Neural cell (in vitro differentiated cells): ENCODE data around the gene SERGEF.

ENCODE experiments used
- CTCF ChIP-seq: fragments of 450-650 bp; IDR thresholded peaks from 2 replicates; pipeline ENCODE4 v1.5.1; 2014; ENCODE audit warnings: antibody characterized with exemption, mild to moderate bottlenecking, moderate library complexity; ENCODE audit not compliant: poor library complexity, severe bottlenecking
- EP300 ChIP-seq: fragments of 450-650 bp; conservative IDR thresholded peaks from 2 replicates; pipeline ENCODE4 v1.6.1; 2014; ENCODE audit warnings: antibody characterized with exemption, mild to moderate bottlenecking, moderate library complexity; ENCODE audit not compliant: poor library complexity, severe bottlenecking
- EZH2 ChIP-seq: fragments of 200-600, 300-800 bp; shearing (Covaris generic), sonication (generic); IDR thresholded peaks from 2 replicates; pipeline ENCODE4 v1.6.1; 2014; ENCODE audit warnings: antibody characterized with exemption, low read length, borderline replicate concordance, mild to moderate bottlenecking; ENCODE audit not compliant: insufficient read depth, poor library complexity, severe bottlenecking
- MXI1 ChIP-seq: fragments of 450-650 bp; conservative IDR thresholded peaks from 2 replicates; pipeline ENCODE4 v1.6.1; 2014; ENCODE audit warnings: antibody characterized with exemption, mild to moderate bottlenecking; ENCODE audit not compliant: poor library complexity, severe bottlenecking
- POLR2AphosphoS5 ChIP-seq: IDR thresholded peaks from 2 replicates; pipeline ENCODE4 v1.6.1; 2012
- RAD21 ChIP-seq: fragments of 450-650 bp; conservative IDR thresholded peaks from 2 replicates; pipeline ENCODE4 v1.6.1; 2014; ENCODE audit warnings: antibody characterized with exemption, mild to moderate bottlenecking, moderate library complexity
- REST ChIP-seq: IDR thresholded peaks from 2 replicates; pipeline ENCODE4 v1.6.1; 2012; ENCODE audit warnings: borderline replicate concordance
- SMC3 ChIP-seq: fragments of 450-650 bp; conservative IDR thresholded peaks from 2 replicates; pipeline ENCODE4 v1.6.1; 2014; ENCODE audit warnings: antibody characterized with exemption, mild to moderate bottlenecking, moderate library complexity; ENCODE audit not compliant: poor library complexity
- TAF1 ChIP-seq: IDR thresholded peaks from 2 replicates; pipeline ENCODE4 v1.6.1; 2012; ENCODE audit warnings: low read depth

- TF ChIP-seq CTCF = no peak
- no peak for TF ChIP-seq EP300
- no peak for TF ChIP-seq RAD21
- no peak for TF ChIP-seq REST
- TF ChIP-seq EZH2 = no peak
- no peak for TF ChIP-seq TAF1
- no peak for TF ChIP-seq POLR2AphosphoS5
- no peak for TF ChIP-seq SMC3
- TF ChIP-seq MXI1 = no peak
These were observed 265.5 kb downstream of the SERGEF start for GRCh38 chr11:17747131-17747955.
